HepG2 (cell line): ENCODE measurements around the gene TJP3. TPM values are rescaled to one million over a fixed set of nuclear protein-coding genes. Genes with fewer than 3 reads are reported as not detected.
A peak's percentile ranks its signal among the peaks of the same experiment; 100 is the strongest.

ENCODE experiments used
- BORCS8-MEF2B ChIP-seq: sonication (generic); formaldehyde crosslinking; IDR thresholded peaks from 2 replicates; pipeline ENCODE4 v1.8.0; 2022; ENCODE audit warnings: mild to moderate bottlenecking, missing genetic modification reagents
- CREM ChIP-seq, 2 experiments: sonication (generic) in 1 of 2; formaldehyde crosslinking in 1 of 2; IDR thresholded peaks; 2 replicates each; pipeline versions ENCODE4 v1.4.0 to v1.6.1; 2016 to 2020; ENCODE audit warnings: antibody characterized with exemption in 1 of 2, mild to moderate bottlenecking in 1 of 2, missing genetic modification reagents in 1 of 2
- DMAP1 ChIP-seq: IDR thresholded peaks from 2 replicates; pipeline ENCODE4 v1.6.1; 2016
- JDP2 ChIP-seq: sonication (generic); formaldehyde crosslinking; IDR thresholded peaks from 2 replicates; pipeline ENCODE4 v1.8.1; 2022; ENCODE audit warnings: missing genetic modification reagents, borderline replicate concordance
- MIER3 ChIP-seq: IDR thresholded peaks from 2 replicates; pipeline ENCODE4 v1.6.1; 2016; ENCODE audit warnings: missing compliant biosample characterization, borderline replicate concordance
- PHF8 ChIP-seq: sonication (generic); formaldehyde crosslinking; IDR thresholded peaks from 2 replicates; pipeline ENCODE4 v1.5.0; 2020; ENCODE audit warnings: missing genetic modification reagents
- REPIN1 ChIP-seq: sonication (generic); formaldehyde crosslinking; IDR thresholded peaks from 2 replicates; pipeline ENCODE4 v1.8.0; 2022; ENCODE audit warnings: missing genetic modification reagents, low read depth, mild to moderate bottlenecking, borderline replicate concordance
- SALL2 ChIP-seq: sonication (generic); formaldehyde crosslinking; IDR thresholded peaks from 2 replicates; pipeline ENCODE4 v1.8.1; 2023; ENCODE audit warnings: mild to moderate bottlenecking, missing genetic modification reagents, inconsistent platforms
- YEATS2 ChIP-seq: sonication (generic); formaldehyde crosslinking; IDR thresholded peaks from 2 replicates; pipeline ENCODE4 v1.4.0; 2020; ENCODE audit warnings: missing genetic modification reagents, borderline replicate concordance
- ZNF101 ChIP-seq: sonication (generic); formaldehyde crosslinking; IDR thresholded peaks from 2 replicates; pipeline ENCODE4 v1.4.0; 2020; ENCODE audit warnings: mild to moderate bottlenecking, low read depth, missing genetic modification reagents, borderline replicate concordance
- ZNF451 ChIP-seq: sonication (generic); formaldehyde crosslinking; IDR thresholded peaks from 2 replicates; pipeline ENCODE4 v1.5.0; 2020; ENCODE audit warnings: mild to moderate bottlenecking, missing genetic modification reagents
- ZNF550 ChIP-seq: sonication (generic); formaldehyde crosslinking; IDR thresholded peaks from 2 replicates; pipeline ENCODE4 v1.4.0; 2020; ENCODE audit warnings: mild to moderate bottlenecking, missing genetic modification reagents, borderline replicate concordance
- ZNF556 ChIP-seq: sonication (generic); formaldehyde crosslinking; IDR thresholded peaks from 2 replicates; pipeline ENCODE4 v1.4.0; 2020; ENCODE audit warnings: mild to moderate bottlenecking, missing genetic modification reagents, borderline replicate concordance
- ZSCAN9 ChIP-seq: IDR thresholded peaks from 2 replicates; pipeline ENCODE4 v1.6.1; 2016; ENCODE audit warnings: borderline replicate concordance
- polyA plus RNA-seq, 8 experiments: library from polyadenylated mRNA; depleted of rRNA in 3 of 8; stranded (reverse) in 7 of 8; unstranded in 1 of 8; fragments of >200 nt; fragmentation: Illumina TruSeq in 4 of 8; extraction: Trizol in 4 of 8; gene quantifications; 2 replicates each; pipeline versions ENCODE4 v1.2.1 to v1.2.3, GENCODE V29; 2011 to 2016; ENCODE audit warnings: low read depth in 4 of 8, missing spikeins in 1 of 8, mixed read lengths in 1 of 8; ENCODE audit not compliant: insufficient read depth in 1 of 8
- total RNA-seq, 5 experiments: library from RNA; depleted of rRNA; stranded (reverse); fragments of >200 nt; fragmentation: Illumina TruSeq; extraction: Trizol; gene quantifications; 2 replicates each; pipeline ENCODE4 v1.2.3, GENCODE V29; 2016; ENCODE audit warnings: low read depth in 1 of 5
- TF ChIP-seq, protein P1 (sequence below): sonication (generic); formaldehyde crosslinking; IDR thresholded peaks from 2 replicates; pipeline ENCODE4 v1.4.0; 2020; ENCODE audit warnings: missing genetic modification reagents, borderline replicate concordance
- TF ChIP-seq, protein P2 (sequence below): IDR thresholded peaks from 2 replicates; pipeline ENCODE4 v1.4.0; 2020; ENCODE audit warnings: mild to moderate bottlenecking, missing genetic modification reagents
- TF ChIP-seq, protein P3 (sequence below), 2 experiments: sonication (generic) in 1 of 2; formaldehyde crosslinking in 1 of 2; IDR thresholded peaks; 2 replicates each; pipeline versions ENCODE4 v1.4.0 to v1.6.1; 2018 to 2020; ENCODE audit warnings: missing genetic modification reagents in 2 of 2, borderline replicate concordance in 1 of 2, low read depth in 1 of 2, mild to moderate bottlenecking in 1 of 2, missing biosample characterization in 1 of 2
- TF ChIP-seq, protein P4 (sequence below): IDR thresholded peaks from 2 replicates; pipeline ENCODE4 v1.6.1; 2016; ENCODE audit warnings: low read depth, control low read depth

The TJP3 gene
- total and polyA plus RNA-seq, 2 of the 13 experiments (the other 11 are each of a cell fraction or from before 2014, with no cell fraction given), result 2.3 to 21.5 TPM

DNA sequence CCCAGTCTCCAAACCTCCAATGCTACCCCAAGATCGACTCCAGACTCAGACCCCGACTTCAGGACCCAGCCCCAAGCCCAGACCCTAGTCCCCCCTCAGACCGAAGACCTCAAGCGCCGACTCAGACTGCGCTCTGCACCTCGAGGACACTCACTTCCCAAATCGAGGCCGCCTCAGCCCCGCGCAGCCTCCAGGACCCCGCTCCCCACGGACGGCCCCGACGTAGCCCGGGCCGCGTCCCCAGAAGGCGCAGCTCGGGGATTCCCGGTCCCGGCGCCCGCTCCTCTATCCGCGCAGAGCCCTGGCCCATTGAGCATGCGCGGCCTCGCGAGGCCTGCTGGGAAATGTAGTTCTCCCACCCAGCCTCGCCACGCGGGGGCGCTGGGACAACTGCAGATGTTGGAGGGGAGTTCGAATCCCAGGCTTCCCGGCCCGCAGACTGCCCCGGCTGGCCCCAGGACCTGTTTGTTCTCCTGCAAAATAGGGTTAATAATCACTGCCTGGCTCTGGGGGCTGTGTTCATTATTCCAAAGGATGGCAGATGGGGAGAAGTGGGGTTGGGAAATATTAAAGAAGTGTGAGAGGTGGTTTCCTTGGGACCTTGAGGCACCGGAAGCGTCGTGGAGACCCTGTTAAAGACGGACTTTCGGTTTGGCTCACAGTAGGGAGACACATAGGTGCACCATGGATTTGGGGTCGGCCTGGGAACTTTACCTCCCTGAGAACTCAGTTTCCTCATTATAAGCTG lies 53.4 kb downstream of the TJP3 start, which contains the start of gene APBA3 (continued):
- TF ChIP-seq BORCS8-MEF2B (0 out of 2 replicates have a peak, but pooled peaks have one; percentile 33), ZNF451 (CRISPR knock-in tag) (0 out of 2 replicates have a peak, but pooled peaks have one; percentile 50), ZSCAN9 (CRISPR knock-in tag) (peak; percentile 47; the same call in 1 of the 2 replicates), MIER3 (CRISPR knock-in tag) (peak; percentile 13; the same call in 1 of the 2 replicates), REPIN1 (CRISPR knock-in tag) (peak; percentile 32; the same call in 1 of the 2 replicates), YEATS2 (peak; percentile 79; the same call in 1 of the 2 replicates), CREM (IDR thresholded peaks at IDR 0.05) (peak; percentile 88), CREM (CRISPR knock-in tag; IDR thresholded peaks at IDR 0.05) (no peak), ZNF556 (peak; percentile 72; the same call in 1 of the 2 replicates), DMAP1 (CRISPR knock-in tag) (peak; percentile 68; the same call in 1 of the 2 replicates), SALL2 (CRISPR knock-in tag) (0 out of 2 replicates have a peak, but pooled peaks have one; percentile 48), ZNF550 (CRISPR knock-in tag) (no peak), PHF8 (CRISPR knock-in tag) (peak; percentile 90), JDP2 (CRISPR knock-in tag) (no peak), ZNF101 (CRISPR knock-in tag) (no peak)
- TF ChIP-seq, protein P1, sequence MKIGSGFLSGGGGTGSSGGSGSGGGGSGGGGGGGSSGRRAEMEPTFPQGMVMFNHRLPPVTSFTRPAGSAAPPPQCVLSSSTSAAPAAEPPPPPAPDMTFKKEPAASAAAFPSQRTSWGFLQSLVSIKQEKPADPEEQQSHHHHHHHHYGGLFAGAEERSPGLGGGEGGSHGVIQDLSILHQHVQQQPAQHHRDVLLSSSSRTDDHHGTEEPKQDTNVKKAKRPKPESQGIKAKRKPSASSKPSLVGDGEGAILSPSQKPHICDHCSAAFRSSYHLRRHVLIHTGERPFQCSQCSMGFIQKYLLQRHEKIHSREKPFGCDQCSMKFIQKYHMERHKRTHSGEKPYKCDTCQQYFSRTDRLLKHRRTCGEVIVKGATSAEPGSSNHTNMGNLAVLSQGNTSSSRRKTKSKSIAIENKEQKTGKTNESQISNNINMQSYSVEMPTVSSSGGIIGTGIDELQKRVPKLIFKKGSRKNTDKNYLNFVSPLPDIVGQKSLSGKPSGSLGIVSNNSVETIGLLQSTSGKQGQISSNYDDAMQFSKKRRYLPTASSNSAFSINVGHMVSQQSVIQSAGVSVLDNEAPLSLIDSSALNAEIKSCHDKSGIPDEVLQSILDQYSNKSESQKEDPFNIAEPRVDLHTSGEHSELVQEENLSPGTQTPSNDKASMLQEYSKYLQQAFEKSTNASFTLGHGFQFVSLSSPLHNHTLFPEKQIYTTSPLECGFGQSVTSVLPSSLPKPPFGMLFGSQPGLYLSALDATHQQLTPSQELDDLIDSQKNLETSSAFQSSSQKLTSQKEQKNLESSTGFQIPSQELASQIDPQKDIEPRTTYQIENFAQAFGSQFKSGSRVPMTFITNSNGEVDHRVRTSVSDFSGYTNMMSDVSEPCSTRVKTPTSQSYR (CRISPR knock-in tag), result no peak
- TF ChIP-seq, protein P2, sequence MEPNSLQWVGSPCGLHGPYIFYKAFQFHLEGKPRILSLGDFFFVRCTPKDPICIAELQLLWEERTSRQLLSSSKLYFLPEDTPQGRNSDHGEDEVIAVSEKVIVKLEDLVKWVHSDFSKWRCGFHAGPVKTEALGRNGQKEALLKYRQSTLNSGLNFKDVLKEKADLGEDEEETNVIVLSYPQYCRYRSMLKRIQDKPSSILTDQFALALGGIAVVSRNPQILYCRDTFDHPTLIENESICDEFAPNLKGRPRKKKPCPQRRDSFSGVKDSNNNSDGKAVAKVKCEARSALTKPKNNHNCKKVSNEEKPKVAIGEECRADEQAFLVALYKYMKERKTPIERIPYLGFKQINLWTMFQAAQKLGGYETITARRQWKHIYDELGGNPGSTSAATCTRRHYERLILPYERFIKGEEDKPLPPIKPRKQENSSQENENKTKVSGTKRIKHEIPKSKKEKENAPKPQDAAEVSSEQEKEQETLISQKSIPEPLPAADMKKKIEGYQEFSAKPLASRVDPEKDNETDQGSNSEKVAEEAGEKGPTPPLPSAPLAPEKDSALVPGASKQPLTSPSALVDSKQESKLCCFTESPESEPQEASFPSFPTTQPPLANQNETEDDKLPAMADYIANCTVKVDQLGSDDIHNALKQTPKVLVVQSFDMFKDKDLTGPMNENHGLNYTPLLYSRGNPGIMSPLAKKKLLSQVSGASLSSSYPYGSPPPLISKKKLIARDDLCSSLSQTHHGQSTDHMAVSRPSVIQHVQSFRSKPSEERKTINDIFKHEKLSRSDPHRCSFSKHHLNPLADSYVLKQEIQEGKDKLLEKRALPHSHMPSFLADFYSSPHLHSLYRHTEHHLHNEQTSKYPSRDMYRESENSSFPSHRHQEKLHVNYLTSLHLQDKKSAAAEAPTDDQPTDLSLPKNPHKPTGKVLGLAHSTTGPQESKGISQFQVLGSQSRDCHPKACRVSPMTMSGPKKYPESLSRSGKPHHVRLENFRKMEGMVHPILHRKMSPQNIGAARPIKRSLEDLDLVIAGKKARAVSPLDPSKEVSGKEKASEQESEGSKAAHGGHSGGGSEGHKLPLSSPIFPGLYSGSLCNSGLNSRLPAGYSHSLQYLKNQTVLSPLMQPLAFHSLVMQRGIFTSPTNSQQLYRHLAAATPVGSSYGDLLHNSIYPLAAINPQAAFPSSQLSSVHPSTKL (CRISPR knock-in tag), result peak; percentile 25; the same call in 1 of the 2 replicates
- TF ChIP-seq, protein P3, sequence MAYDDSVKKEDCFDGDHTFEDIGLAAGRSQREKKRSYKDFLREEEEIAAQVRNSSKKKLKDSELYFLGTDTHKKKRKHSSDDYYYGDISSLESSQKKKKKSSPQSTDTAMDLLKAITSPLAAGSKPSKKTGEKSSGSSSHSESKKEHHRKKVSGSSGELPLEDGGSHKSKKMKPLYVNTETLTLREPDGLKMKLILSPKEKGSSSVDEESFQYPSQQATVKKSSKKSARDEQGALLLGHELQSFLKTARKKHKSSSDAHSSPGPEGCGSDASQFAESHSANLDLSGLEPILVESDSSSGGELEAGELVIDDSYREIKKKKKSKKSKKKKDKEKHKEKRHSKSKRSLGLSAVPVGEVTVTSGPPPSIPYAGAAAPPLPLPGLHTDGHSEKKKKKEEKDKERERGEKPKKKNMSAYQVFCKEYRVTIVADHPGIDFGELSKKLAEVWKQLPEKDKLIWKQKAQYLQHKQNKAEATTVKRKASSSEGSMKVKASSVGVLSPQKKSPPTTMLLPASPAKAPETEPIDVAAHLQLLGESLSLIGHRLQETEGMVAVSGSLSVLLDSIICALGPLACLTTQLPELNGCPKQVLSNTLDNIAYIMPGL (CRISPR knock-in tag; IDR thresholded peaks at IDR 0.05; ENCODE audit: borderline replicate concordance in 1 of 2, low read depth in 1 of 2), result peak; percentile 86 to 87; a peak in 3 of 4 replicates
- TF ChIP-seq, protein P4, sequence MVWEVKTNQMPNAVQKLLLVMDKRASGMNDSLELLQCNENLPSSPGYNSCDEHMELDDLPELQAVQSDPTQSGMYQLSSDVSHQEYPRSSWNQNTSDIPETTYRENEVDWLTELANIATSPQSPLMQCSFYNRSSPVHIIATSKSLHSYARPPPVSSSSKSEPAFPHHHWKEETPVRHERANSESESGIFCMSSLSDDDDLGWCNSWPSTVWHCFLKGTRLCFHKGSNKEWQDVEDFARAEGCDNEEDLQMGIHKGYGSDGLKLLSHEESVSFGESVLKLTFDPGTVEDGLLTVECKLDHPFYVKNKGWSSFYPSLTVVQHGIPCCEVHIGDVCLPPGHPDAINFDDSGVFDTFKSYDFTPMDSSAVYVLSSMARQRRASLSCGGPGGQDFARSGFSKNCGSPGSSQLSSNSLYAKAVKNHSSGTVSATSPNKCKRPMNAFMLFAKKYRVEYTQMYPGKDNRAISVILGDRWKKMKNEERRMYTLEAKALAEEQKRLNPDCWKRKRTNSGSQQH (CRISPR knock-in tag), result peak; percentile 26; the same call in 1 of the 2 replicates
